UCSD-AML1 (cell line): ENCODE measurements around the gene TSHZ2.

Experiments used
- DNase-seq: peaks from one replicate; lab custom pipeline; 2025; ENCODE audit not compliant: unreplicated experiment; lab: John Stamatoyannopoulos, UW

TSHZ2 gene

DNA sequence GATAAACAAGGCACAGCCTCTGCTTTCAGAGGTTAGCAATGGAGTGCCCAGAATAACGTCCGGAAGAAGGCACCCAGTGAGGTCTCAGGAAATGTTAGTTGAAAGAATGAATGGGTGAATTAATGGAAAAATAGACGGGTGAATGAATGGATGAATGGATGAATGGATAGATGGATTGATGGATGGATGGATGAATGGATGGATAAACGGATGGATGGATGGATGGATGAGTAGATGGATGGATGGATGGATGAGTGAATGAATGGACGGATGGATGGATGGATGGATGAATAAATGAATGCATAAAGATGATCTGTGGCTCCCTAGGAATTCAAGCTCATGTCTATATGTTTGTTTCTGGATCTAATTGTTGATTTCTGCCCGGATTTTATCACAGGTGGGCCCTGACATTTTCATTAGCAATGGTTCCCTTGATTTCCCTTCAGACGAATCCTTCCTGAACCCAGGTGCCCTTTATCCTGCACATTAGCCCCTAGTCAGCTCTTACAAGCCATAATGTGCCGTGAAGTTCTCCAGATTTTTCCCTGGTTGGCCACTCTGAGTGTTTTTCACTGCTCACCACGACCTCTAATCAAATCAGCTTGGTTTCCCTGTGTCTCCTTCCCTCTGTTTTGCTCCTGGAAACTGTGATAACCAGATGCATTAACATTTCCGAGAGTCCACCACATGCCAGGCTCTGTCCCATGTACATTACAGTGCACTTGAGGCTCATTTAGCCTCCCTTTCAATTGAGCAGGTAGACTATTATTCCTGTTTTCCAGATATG is 22.2 kb downstream of the TSHZ2 start:
- DNase-seq: no peak

- no peak for DNase-seq
These were observed 24.0 kb downstream of the TSHZ2 start for GRCh38 chr20:52996130-52996529.

GRCh38 chr20:52996658-52997057 is 24.5 kb downstream of the TSHZ2 start:
- no peak for DNase-seq

DNA sequence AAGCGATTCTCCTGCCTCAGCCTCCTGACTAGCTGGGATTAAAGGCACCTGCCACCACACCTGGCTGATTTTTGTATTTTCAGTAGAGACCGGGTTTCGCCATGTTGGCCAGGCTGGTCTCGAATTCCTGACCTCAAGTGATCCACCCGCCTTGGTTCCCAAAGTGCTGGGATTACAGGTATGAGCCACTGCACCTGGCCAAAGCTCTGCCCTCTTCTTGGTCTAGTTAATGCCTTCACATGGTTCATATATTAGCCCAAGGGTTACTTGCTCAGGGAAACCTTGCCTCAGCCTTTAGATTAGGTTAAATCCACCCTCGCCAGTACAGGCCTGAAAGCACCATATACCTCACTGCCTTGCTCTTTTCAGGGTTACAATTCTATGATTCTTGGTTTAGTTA is 26.1 kb downstream of the TSHZ2 start:
- DNase-seq: no peak

- DNase-seq: no peak
These were observed 26.9 kb downstream of the TSHZ2 start for GRCh38 chr20:52999040-52999439.

DNA sequence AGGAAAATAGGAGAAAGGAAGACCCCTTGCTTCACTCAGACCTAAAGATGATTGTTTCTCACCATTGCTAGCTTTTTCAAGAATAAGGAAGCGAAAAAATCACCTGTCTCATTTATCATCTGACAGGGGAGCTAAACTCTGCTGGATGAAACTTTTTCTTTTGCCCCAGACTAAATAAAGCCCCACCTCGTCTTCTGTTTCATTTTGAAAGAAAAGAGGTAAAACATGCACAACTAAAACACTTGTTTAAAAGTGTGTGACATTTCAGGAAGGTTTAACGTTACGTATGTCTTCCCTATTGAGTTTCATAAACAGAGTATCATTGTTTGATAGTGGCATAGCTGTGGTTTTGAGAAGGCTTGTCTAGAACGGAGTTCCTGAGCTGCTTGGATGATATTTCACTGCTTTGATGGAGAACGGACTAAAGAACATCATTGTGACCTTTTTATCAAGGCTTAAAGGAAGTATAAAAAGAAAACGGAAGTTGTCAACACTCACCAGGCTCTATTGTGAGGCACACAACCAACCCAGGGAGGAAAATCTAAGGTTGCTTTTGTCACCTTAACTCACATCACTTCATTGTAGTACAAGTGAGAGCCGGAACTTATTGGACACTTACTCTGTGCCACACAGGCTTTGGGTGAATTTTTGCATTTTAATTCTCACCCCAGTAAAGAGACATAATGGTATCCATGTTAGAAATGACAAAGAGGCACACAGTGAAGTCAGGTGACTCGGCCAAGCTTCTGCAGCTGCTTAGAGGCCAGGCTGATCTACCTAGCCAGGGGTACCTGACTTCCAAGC is 29.5 kb downstream of the TSHZ2 start:
- DNase-seq: no peak

- no peak for DNase-seq
These were observed 30.6 kb downstream of the TSHZ2 start for GRCh38 chr20:53002786-53003185.

DNA sequence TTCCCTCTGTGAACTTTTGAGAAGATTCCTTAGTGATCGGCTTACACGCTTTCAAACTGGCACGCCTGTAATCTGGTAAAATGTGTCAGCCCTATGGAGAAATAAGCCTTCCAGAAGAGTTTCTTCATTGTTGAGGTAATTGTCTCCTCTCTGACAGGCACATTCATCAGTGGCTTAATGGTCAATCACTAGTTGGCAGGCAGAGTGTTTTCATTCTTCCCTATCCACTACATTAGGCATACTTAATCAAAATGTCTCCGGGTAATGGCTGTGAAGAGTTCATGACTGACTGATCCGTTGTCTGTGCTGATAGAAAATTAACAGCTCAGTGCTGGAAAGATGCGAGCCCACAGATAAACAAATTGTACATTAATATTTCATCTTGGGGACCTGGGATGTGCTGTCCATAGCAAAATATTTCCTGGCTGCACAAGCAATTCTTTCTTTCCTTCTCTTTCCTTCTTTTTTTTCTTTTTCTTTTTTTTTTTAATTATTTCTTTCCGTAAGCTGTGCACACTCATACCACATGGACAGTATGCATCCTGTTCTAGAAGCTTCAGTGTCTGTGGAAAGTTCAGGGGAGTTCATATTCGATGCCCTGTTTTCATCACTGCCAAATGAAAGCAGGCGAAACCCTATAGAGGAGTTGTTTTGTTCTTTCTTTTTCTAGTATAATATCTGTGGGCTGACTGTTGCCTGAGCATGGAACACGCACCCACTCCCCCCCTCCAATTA is 31.4 kb downstream of the TSHZ2 start:
- DNase-seq: no peak

DNA sequence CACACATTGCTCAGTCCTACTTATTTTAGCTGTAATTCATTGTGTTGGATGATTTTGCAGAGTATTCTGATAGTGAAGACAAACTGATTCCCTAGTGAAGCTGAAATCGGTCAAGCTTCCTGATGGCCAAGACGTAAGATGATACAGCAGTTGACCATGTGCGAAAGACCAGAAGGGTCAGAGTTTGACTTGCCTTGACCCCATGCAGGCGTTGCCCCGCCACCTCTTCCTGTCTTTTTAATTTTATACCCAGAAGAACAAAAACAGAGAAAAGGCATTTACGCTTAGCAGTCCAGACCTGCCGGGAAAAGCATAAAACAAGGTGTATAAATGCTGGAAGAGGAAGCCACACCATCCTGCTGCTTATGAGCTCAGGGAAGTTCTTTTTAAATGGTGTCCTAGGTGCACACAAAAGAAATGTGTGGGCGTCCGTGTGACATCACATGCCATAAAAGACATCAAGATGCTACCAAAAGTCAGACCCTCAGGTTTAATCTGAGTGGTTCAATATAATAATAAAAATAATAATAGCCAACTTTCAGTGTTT is 32.2 kb downstream of the TSHZ2 start:
- no peak for DNase-seq

DNA sequence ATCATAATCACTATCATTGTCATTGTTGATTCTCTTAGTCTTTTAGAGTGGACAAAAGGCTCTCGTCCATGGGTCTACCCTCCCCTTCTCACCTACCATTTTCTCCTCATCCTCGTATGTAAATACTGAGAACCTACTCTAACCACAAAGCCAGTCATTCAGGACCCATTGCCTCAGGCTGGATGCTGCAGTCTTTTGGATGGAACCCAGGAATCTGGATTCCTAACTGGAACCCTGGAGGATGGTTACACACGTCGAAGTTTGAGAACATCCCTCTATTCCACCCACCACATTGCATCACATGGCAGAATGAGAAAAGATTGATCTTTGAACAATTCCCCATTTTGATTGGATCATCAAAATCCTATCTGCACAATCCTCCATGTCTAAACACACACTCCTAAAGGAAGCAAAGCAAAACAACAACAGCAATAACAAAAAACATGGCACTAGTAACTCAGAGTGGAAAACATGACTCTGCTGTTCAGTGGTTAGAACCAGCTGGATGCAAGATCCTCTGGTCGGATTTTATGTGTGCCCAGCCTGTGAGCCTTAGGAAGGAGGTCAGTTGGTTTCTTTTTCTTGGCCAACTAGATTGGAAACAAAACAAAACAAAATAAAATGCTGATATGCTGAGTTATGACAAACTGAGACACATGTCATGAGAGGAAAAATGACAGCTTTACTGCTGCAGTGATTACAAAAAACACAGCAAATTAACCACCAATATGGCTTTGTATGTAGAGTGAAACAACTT is 38.0 kb downstream of the TSHZ2 start:
- DNase-seq: no peak

GRCh38 chr20:53011640-53012039 is 39.5 kb downstream of the TSHZ2 start:
- DNase-seq: no peak

GRCh38 chr20:53013183-53013582 is 41.0 kb downstream of the TSHZ2 start:
- no peak for DNase-seq

DNA sequence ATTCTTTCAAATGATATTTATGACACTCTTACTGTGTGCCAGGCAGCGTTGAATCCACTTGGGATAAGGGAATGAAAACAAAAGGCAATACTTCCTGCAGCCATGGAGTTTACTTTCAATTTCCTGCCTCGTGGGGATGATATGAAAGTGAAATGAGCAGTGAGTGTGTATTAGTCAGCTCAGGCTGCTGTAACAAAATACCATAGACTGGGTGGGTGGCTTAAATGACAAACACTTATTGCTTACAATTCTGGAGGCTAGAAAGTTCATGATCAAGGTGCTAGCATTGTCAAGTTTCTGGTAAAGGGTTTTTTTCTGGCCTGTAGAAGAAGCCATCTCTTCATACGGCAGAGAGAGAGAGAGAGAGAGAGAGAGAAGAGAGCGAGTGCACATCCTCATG is 41.7 kb downstream of the TSHZ2 start:
- DNase-seq: no peak

GRCh38 chr20:53016071-53016470 is 43.9 kb downstream of the TSHZ2 start:
- no peak for DNase-seq

DNA sequence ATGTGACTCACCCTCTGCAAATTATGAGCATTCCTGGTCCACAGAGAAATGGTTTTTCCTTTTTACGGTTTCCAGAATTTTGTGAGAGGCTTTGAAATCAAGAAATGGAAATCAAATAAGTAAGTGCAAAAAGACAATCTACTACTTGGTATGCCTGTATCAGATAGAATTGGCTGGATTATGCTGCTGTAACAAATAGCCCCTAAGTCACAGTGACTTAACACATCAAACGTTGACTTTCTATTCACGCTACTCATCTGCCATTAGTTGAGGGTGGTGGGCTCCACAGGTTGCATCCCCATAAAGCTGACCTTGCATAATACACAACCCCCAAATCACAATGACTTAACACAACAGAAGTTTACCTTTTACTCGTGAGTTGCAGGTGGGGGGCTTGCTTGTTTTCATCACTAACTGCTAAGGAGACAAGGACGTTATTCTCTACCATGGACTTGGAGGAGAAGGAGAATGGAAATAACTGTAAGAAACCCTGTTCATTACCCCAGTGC is 44.4 kb downstream of the TSHZ2 start:
- DNase-seq: no peak

GRCh38 chr20:53017206-53017605 is 45.0 kb downstream of the TSHZ2 start:
- no peak for DNase-seq

- no peak for DNase-seq
These were observed 47.3 kb downstream of the TSHZ2 start for GRCh38 chr20:53019464-53019863.

GRCh38 chr20:53020376-53020775 is 48.2 kb downstream of the TSHZ2 start:
- DNase-seq: no peak

DNA sequence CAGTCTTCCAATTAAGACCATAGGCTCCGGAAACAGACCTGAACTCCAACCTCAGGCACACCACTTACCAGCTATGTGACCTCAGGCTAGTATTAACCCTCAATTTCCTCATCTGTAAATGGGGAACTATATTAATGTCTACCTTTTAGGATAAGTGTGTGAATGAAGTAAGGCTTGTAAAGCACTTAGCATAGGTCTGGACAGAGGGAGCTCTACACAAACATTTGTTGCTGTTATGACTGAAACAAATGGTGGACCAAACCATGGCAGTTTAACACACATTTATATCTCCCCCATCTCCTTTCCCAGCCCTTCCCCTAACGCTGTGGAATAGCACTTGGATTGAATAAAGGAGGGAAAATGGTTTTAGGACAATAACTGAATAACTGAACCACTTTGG is 48.7 kb downstream of the TSHZ2 start:
- no peak for DNase-seq

DNA sequence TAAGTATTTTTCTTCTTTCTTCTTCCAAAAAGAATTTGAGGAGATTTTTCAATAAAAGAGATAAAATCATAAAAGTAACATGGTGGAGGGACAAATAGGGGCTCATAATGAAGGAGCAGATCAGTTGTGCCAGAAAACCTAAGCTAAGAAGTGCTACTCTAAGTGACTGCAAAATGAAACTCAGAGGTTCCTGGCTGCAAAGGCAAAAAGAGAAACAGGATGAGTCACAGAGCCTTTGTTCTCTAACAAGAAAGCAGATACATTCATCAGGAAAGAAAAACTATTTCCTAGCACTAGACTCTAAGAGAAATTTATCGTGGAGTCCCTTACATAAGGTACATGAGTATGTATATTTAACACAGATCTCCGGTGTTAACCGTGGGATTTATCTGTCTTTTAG is 49.8 kb downstream of the TSHZ2 start:
- DNase-seq: no peak
